Central memory CD4-positive, alpha-beta T cell (primary cell): Measurements from ENCODE around the gene OBSL1.

Source experiments
- DNase-seq: peaks from one replicate; pipeline ENCODE4 v3.0.0; 2022

The OBSL1 gene

DNA sequence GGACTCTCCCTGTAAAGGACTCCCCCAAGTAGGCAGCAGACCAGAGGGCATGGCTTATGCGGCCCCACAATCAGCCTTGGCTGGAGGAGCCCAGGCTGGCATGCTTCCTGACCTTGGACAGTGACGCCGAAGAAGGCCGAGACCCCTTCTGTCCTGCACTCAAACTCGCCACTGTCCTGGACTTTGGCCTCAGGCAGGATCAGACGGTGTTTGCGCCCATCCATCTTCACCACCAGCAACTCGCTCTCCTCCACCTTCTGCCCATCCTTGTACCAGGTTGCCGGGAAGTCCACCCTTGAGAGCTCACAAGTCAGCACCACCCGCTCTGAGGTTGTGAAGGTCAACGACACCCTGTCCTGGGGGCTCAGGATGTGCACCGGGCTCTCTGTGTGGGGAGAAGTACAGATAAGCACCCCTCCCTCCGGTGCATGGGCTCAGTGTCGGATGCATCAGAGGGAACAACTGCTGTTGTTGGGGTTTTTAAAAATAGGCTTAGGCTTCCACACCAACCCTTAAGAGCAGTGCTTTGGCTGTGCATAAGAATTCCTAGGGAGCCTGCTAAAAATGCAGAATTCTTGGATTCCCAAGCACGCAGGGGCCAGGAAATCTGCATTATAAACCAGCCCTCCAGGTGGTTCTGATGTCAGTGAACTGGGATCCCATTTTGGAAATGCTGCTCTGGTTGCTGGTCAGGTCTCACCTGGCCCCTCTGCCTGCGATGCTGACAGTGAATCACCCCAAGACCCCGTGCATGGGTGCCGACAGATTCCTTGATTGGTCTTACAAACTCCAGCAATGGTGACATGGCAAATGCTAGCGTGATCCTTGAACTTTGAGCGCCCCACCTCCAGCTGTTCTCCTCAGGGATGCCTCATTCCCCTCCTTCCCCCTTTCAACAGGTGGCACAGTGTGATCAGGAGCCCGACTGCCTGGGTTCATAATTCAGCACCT lies 5.9 kb downstream of the OBSL1 start:
- no peak for DNase-seq

- DNase-seq, result no peak
Measured at GRCh38 chr2:219563271-219563928, 7.9 kb downstream of the OBSL1 start.

- no peak for DNase-seq
Measured at GRCh38 chr2:219562049-219563020, 9.0 kb downstream of the OBSL1 start.

DNA sequence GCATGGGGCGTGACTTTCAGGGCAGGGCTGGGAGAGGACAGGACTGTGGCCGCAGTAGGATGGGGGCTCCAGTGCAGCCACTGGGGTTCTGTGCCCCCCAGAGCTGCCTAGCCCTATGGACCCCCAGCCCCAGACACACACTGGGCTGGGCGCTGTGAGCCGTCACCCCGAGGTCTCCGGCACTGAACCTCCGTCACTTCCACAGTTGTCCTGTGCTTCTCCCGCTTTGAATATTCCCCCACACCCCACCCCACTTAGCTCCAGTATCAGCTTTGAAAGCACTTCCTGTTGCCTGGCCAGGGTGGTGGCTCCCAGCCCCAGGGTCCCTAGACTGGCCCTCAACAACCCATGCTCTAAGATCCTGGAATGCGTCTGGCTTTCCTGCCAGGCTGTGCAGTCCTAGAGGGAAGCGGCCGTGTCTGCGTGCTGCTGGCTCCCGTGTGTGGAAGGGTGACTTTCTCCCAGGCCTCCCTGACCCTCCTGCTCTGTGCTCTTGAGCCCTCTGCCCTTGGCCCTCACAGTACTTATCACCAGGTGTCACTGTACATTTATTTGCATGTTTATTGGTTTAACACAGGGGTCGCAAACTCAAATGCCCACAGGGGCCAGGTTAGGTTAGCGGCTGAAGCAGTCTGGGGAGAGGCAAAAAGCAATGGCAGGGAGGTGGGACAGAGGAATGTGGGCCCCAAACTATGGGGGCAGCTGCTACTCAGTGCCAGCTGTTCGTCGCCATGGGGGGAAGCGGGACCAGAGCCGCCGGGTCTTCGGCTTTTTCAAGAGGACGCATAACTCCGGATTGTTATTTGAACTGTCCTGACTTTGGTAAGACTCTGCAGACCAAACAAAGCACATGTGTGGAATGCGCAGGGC lies 9.9 kb downstream of the OBSL1 start:
- no peak for DNase-seq

- DNase-seq, result no peak
Measured at GRCh38 chr2:219560893-219561178, 10.5 kb downstream of the OBSL1 start.

- no peak for DNase-seq
Measured at GRCh38 chr2:219560037-219560892, 11.1 kb downstream of the OBSL1 start.

DNA sequence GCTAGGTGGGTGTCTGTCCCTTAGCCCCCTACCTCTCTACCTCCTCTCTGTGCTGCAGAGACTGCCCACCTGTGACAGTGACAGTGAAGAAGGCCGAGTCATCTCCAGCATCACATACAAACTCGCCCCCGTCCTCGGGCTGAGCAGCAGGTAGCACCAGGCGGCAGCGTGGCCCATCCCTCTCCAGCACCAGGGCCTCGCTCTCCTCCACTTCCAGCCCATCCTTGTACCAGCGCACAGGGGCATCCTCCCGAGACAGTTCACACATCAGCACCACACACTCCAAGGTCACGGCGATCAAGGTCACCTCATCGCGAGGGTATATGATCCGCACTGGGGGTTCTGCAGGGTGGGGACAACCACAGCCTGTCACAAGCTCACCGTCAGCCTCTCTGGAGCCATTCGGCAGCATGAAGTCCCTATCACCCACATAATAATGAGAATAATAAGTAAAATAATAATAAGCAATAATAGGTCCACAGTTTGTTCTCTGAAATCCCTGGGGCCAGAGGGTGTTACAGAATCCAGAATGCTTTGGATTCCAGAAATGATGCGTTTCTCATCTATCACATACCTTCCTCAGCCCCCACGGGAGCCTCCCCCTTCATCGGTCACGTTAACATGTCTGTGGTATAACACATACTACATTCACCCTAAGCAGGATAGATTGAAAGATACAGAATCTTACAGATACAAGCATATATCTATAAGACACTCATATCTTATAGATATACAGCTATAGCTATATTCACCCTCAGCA lies 12.0 kb downstream of the OBSL1 start:
- no peak for DNase-seq

- no peak for DNase-seq
Measured at GRCh38 chr2:219557791-219558785, 13.3 kb downstream of the OBSL1 start.

DNA sequence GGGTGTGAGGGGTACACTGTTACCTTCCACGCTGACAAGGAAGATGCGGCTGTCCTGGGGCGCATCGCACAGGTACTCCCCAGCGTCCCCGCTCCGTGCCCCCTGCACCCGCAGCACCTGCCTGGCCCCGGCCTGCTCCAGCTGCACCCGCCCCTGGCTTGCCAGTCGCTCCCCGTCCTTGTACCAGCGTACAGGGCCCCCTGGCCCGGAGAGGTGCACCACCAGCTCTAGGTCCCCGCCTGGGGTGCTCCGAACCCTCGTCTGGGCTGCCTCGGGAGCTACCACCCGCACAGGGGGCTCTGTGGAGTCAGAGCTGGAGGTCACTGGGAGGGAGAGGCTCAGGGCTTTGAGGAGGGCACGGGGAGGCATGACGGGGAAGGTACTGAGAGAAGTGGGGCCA lies 14.0 kb downstream of the OBSL1 start:
- DNase-seq, result no peak

GRCh38 chr2:219556413-219556812 lies 14.9 kb downstream of the OBSL1 start:
- no peak for DNase-seq

DNA sequence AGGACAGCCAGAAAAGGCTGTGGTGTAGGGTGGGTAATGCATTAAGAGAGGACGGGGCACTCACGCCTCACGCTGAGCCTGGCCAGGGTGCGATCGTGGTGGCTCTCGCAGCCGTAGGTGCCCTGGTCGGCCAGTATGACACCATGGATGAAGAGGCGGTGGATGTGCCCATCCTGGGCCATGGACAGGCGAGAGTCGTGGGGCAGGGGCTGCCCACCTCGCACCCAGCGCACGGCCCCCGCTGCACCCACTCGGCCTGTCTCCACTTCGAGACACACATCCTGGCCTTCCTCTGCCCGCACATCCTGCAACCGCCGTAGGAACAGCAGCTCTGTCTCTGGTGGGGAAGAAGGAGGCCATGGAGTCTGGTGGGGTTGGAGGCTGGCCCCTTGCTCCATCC lies 15.4 kb downstream of the OBSL1 start:
- no peak for DNase-seq

GRCh38 chr2:219554350-219554749 lies 17.0 kb downstream of the OBSL1 start:
- DNase-seq, result no peak

- DNase-seq, result no peak
Measured at GRCh38 chr2:219553463-219553963, 17.8 kb downstream of the OBSL1 start.

- no peak for DNase-seq
Measured at GRCh38 chr2:219553168-219553417, 18.2 kb downstream of the OBSL1 start.

GRCh38 chr2:219552382-219553167 lies 18.8 kb downstream of the OBSL1 start:
- DNase-seq, result peak; percentile 70

DNA sequence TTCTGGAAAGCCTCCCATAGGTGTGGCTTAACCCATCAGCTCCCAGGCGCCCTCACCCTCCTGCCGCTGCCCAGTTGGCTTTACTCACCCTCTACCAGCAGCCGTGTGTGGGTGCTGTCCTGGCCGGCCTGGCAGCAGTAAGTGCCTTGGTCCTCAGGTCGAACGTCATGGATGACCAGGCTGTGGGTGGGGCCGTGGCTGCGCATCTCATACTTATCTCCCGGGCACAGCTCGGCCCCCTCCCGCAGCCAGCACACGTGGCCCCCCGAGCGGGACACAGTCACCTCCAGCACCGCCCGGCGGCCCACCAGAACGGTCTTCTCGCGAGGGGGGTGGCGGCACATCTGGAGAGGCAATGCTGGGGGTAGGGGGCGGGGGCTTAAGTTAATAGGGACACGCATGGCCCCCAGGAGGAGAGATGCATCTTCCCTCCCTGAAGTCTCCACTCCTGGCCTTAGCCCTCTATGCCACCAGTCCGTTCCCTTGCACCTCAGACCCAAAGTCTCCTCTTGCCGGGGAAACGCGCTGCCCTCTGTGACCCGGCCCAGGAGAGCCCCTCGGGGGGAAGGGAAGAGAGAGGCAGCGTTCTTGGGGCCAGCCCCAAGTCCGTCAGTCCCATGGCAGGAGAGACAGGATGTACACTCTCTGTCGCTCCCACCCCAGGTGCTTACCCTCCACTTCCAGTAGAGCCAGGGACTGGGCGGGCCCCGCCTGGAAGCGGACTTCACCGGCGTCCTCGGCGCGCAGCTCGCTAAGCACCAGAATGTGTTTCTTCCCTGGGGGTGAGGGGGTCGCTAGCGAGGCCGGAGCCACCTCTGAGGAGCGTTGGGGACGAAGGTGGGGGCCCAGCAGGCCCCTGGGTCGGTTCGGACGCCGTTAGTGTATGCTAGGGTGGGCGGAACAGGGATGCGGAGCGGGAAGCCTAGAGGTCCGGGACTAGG lies 19.6 kb downstream of the OBSL1 start:
- DNase-seq, result peak; percentile 17

DNA sequence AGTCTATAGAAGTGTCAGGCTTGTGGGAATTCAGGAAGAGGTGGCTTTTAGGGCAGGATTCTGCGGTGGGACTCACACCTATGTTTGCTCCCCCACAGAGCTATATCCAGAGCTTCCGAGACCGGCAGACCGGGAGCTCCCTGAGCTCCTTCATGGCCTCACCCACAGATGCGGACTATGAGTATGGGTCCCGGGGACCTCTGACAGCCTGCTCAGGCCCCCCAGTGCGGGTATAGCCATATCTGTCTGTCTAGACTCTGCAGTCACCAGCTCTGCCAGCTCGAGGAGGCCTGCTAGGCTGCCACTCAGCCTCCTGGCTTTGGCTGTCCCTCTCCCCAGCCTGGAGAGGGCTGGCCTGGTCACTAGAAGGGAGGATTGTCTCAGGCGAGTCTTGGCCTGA lies 21.7 kb downstream of the OBSL1 start:
- no peak for DNase-seq
